Endodermal cell (in vitro differentiated cells): ENCODE data around the gene DONSON. TPM values are rescaled to one million over a fixed set of nuclear protein-coding genes. Genes with fewer than 3 reads are reported as not detected.

ENCODE experiments used
- DNase-seq: peaks from one replicate; pipeline ENCODE4 v3.0.0-alpha.2; 2017
- H3K27ac ChIP-seq: 2 replicates; pipeline ENCODE4 v1.5.1; 2013; ENCODE audit warnings: mild to moderate bottlenecking, low read depth, low read length, moderate library complexity
- H3K27me3 ChIP-seq: 2 replicates; pipeline ENCODE4 v1.6.1; 2013; ENCODE audit warnings: mild to moderate bottlenecking, low read length, moderate library complexity; ENCODE audit not compliant: insufficient read depth, control insufficient read depth, poor library complexity, severe bottlenecking
- H3K36me3 ChIP-seq: 2 replicates; pipeline ENCODE4 v1.7.0; 2013; ENCODE audit warnings: mild to moderate bottlenecking, low read length, moderate library complexity; ENCODE audit not compliant: control insufficient read depth, insufficient read depth
- H3K4me1 ChIP-seq: one replicate; pipeline ENCODE4 v1.7.0; 2013; ENCODE audit warnings: low read length; ENCODE audit not compliant: control insufficient read depth, insufficient read depth
- H3K4me3 ChIP-seq: 2 replicates; pipeline ENCODE4 v1.5.1; 2013; ENCODE audit warnings: mild to moderate bottlenecking, low read length, moderate library complexity
- H3K9ac ChIP-seq: 2 replicates; pipeline ENCODE4 v1.6.1; 2013; ENCODE audit warnings: mild to moderate bottlenecking, low read length, moderate library complexity; ENCODE audit not compliant: poor library complexity, severe bottlenecking; ENCODE audit errors: extremely low read depth
- H3K9me3 ChIP-seq: 2 replicates; pipeline ENCODE4 v1.6.1; 2013; ENCODE audit warnings: mild to moderate bottlenecking, low read length, moderate library complexity; ENCODE audit not compliant: control insufficient read depth
- H3K27ac Mint-ChIP-seq: 2 replicates; pipeline ENCODE4 v1.8.0; 2020; ENCODE audit warnings: mixed read lengths
- H3K27me3 Mint-ChIP-seq: 2 replicates; pipeline ENCODE4 v1.8.0; 2021; ENCODE audit warnings: mild to moderate bottlenecking, mixed read lengths; ENCODE audit not compliant: insufficient read depth
- H3K36me3 Mint-ChIP-seq: 2 replicates; pipeline ENCODE4 v1.8.0; 2020; ENCODE audit warnings: low read depth, mixed read lengths
- H3K4me1 Mint-ChIP-seq: 2 replicates; pipeline ENCODE4 v1.8.0; 2020; ENCODE audit warnings: mixed read lengths
- H3K4me3 Mint-ChIP-seq: 2 replicates; pipeline ENCODE4 v1.8.0; 2020; ENCODE audit warnings: mild to moderate bottlenecking, moderate library complexity, mixed read lengths
- H3K9me3 Mint-ChIP-seq: 2 replicates; pipeline ENCODE4 v1.8.0; 2020; ENCODE audit warnings: mild to moderate bottlenecking, mixed read lengths
- WGBS, 2 experiments: methylation state at CpG; one replicate each; pipeline versions ENCODE4 v1.1.5 to v1.1.7; 2013; ENCODE audit warnings: missing lambda C conversion rate in 2 of 2, mixed read lengths in 1 of 2; ENCODE audit not compliant: insufficient coverage in 1 of 2, insufficient read length in 1 of 2; 5-methylcytosine and 5-hydroxymethylcytosine counted together
- total RNA-seq, 2 donors: library from RNA; stranded (reverse); fragmentation: NEBNext Ultra II Directional in 1 of 2; extraction: Animal tissue kit (Norgen Biotek cat#: 25700) in 1 of 2; gene quantifications; 2 replicates in 1 of 2; 3 replicates in 1 of 2; pipeline ENCODE4 v1.2.1, GENCODE V29; 2021
- TF ChIP-seq, protein P1 (sequence below): fragments of 200-600 bp; sonication (generic); conservative IDR thresholded peaks from 2 replicates; pipeline ENCODE4 v1.5.0; 2021; ENCODE audit warnings: antibody characterized with exemption, mild to moderate bottlenecking

DONSON gene
- total RNA-seq, 2 donors from 2014 or later: 26.2 to 41.9 TPM

DNA sequence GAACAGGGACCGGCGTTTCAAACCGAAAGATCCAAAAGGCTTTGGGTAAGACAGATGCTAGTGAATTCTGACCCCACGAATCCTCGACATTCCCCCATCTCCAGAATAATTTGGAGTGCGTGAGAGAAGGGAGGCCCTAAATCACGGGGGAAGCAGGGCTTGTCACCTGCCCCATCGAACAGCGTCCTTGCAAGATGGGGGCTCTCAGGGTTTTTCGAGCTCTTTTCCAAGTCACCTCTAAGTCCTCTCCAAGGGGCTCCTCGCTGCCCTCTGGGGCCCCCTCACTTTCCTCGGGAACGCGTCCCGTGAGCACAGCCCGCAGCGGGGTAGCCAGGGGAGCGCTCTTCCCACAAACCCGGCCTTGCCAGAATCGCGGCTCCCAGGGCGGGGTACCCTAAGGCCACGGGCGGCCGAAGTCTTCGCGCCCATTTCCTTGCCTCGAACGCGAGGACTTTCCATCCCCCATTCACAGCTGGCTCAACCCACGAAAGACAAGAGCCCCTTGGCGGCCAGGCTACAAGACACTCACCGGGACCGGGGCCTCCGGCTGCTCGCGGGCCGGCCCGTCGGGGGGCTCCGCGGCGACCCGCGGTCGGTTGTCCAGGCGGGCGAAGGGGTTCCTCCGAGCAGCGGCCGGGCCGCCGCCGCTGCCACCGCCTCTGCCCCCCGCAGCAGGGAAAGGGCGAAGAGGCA lies 546 bp downstream of the DONSON start:
- peak overlapping the region; percentile 73 for H3K27ac ChIP-seq

DNA sequence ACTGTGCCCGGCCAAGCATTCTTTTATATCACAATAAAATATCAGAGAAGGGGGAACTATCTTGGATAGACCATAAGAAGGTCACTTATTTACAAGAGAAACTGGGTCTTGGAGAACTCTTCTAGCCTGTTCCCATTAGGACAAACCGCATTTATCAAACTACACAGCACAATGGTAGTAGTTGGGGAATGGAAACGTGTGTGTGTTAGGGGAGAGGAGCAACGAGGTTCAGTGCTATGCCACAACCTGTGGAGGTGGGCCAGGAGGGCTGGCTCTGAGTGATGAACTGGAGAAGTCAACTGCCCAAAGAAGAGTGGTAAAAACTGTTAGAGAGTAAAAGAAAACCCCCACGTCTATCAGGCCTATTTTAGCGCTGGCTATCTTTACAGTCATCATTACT lies 1.6 kb downstream of the DONSON start:
- H3K4me1 ChIP-seq: peaks cover 4% of the 10 kb centered on the region
- Mint-ChIP-seq H3K27ac (no peak overlapping the region), H3K36me3 (peaks cover 26% of the 10 kb centered on the region), H3K27me3 (no peaks in the 10 kb centered on the region), H3K4me1 (peaks cover 11% of the 10 kb centered on the region), H3K9me3 (no peaks in the 10 kb centered on the region), H3K4me3 (peak overlapping the region; percentile 78)
- 92 to 94% methylated on average over 2 to 5 of the region's 6 CpGs for WGBS, 2 experiments
- no peak overlapping the region for H3K27ac ChIP-seq
- no peaks in the 10 kb centered on the region for H3K27me3 ChIP-seq
- H3K4me3 ChIP-seq: peak overlapping the region; percentile 95
- TF ChIP-seq, protein P1, sequence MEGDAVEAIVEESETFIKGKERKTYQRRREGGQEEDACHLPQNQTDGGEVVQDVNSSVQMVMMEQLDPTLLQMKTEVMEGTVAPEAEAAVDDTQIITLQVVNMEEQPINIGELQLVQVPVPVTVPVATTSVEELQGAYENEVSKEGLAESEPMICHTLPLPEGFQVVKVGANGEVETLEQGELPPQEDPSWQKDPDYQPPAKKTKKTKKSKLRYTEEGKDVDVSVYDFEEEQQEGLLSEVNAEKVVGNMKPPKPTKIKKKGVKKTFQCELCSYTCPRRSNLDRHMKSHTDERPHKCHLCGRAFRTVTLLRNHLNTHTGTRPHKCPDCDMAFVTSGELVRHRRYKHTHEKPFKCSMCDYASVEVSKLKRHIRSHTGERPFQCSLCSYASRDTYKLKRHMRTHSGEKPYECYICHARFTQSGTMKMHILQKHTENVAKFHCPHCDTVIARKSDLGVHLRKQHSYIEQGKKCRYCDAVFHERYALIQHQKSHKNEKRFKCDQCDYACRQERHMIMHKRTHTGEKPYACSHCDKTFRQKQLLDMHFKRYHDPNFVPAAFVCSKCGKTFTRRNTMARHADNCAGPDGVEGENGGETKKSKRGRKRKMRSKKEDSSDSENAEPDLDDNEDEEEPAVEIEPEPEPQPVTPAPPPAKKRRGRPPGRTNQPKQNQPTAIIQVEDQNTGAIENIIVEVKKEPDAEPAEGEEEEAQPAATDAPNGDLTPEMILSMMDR: no peak
- H3K36me3 ChIP-seq: peaks cover 44% of the 10 kb centered on the region
- H3K9ac ChIP-seq: no peak overlapping the region
- no peak for DNase-seq
- H3K9me3 ChIP-seq: no peaks in the 10 kb centered on the region

More for the DNA sequence above, 546 bp downstream of the DONSON start:
- Mint-ChIP-seq H3K36me3 (peaks cover 28% of the 10 kb centered on the region), H3K9me3 (no peaks in the 10 kb centered on the region), H3K4me1 (peaks cover 11% of the 10 kb centered on the region), H3K27me3 (no peaks in the 10 kb centered on the region), H3K4me3 (peak overlapping the region; percentile 78), H3K27ac (peak overlapping the region; percentile 89)
- H3K9me3 ChIP-seq: no peaks in the 10 kb centered on the region
- DNase-seq: peak; percentile 76
- H3K27me3 ChIP-seq: no peaks in the 10 kb centered on the region
- TF ChIP-seq, protein P1: no peak
- peaks cover 35% of the 10 kb centered on the region for H3K36me3 ChIP-seq
- peaks cover 4% of the 10 kb centered on the region for H3K4me1 ChIP-seq
- peak overlapping the region; percentile 81 for H3K9ac ChIP-seq
- H3K4me3 ChIP-seq: peak overlapping the region; percentile 95
- 2 to 3% methylated on average over 8 to 57 of the region's 57 CpGs for WGBS, 2 experiments

DNA sequence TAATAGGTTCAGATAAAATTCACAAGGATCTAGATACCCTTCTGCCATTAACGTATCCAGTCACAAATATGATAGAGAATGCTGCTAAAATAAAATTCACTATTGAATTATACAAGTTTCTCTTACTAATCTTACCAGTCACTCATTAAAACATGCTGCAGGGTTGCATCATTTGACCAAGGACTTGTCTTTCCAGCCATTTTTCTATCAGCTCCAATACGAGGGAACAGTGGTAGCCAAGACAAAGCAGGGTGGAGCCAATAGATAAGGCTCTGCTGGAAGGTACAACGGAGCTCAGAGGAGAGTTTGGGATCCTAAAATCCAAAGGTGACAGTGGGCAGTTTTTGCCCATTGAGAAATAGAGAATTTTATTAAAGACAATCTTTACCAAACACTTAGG lies 4.0 kb downstream of the DONSON start:
- no peaks in the 10 kb centered on the region for H3K27me3 ChIP-seq
- Mint-ChIP-seq H3K4me3 (no peak overlapping the region), H3K4me1 (peaks cover 11% of the 10 kb centered on the region), H3K9me3 (no peaks in the 10 kb centered on the region), H3K27me3 (no peaks in the 10 kb centered on the region), H3K27ac (no peak overlapping the region), H3K36me3 (peaks cover 36% of the 10 kb centered on the region)
- H3K27ac ChIP-seq: no peak overlapping the region
- no peak for DNase-seq
- no peak overlapping the region for H3K9ac ChIP-seq
- H3K4me1 ChIP-seq: peaks cover under 1% of the 10 kb centered on the region
- WGBS, 2 experiments: 92% methylated on average over 3 of the region's 3 CpGs; no CpG with 5 or more reads in 1 of the 2 experiments
- TF ChIP-seq, protein P1: no peak
- H3K36me3 ChIP-seq: peaks cover 60% of the 10 kb centered on the region
- no peaks in the 10 kb centered on the region for H3K9me3 ChIP-seq
- H3K4me3 ChIP-seq: no peak overlapping the region
